ENCODE data around the gene GABRA1.

The GABRA1 gene

DNA sequence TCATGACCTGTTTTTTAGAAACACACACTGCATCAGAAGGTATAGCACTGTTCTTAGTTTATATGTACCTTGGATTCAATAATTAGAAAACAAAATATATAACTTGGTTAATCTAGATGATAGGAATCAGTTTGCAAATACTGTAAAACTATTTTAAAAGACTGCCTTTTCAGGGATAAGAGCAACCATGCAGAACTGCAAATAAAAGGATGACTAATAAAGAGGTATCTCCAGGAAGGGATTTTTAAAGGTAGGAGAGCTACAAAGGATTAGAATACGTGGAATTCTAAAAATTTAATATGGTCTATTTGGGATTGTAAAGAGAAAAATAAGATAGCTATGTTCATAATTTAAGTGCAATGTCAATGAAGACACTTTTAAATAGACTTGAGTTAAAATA, 9.4 kb downstream of the GABRA1 start:
- no peak for DNase-seq (ENCODE audit: low read depth)
- TF ChIP-seq CTCF (conservative IDR thresholded peaks at IDR 0.05; ENCODE audit: low read depth, low read length): no peak
- no peak overlapping the region for H3K4me3 ChIP-seq (ENCODE audit: low read length)

DNA sequence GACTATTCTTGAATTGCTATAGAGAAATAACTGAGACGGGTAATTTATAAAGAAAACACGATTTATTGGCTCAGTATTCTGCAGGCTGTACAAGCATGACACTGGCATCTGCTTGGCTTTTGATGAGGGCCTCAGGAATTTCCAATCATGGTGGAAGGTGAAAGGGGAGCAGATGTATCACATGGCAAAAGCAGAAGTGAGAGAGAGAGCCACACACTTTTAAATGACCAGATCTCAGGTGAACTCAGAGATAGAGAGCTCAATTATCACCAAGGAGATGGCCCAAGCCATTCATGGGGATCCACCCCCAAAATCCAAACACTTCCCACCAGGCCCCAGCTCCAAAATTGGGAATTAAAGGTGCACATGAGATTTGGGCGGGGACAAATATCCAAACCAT, 15.3 kb downstream of the GABRA1 start:
- no peak for TF ChIP-seq CTCF (conservative IDR thresholded peaks at IDR 0.05; ENCODE audit: low read depth, low read length)
- no peak for DNase-seq (ENCODE audit: low read depth)
- no peak overlapping the region for H3K4me3 ChIP-seq (ENCODE audit: low read length)

DNA sequence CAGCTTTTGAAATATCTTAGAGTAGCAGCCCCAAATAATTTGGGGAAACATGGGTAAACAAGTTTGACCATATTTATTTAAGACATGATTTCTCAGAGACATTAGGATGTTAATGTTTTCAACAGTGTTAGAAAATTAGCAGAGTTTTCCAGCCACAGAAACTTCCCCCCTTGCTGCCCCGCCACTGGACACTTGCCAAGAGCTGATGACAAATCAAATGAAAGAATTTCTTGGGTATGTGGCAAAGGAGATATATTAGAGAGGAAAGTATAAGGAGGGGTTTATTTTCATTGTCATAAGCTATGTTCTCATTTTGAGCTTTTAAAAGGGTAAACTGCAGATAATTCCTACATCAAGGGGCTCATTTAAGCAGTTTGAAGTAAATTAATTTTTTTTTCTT, 15.9 kb downstream of the GABRA1 start:
- no peak overlapping the region for H3K4me3 ChIP-seq (ENCODE audit: low read length)
- no peak for TF ChIP-seq CTCF (conservative IDR thresholded peaks at IDR 0.05; ENCODE audit: low read depth, low read length)
- no peak for DNase-seq (ENCODE audit: low read depth)

GRCh38 chr5:161865510-161865909, 17.6 kb downstream of the GABRA1 start:
- no peak overlapping the region for H3K4me3 ChIP-seq (ENCODE audit: low read length)
- TF ChIP-seq CTCF (conservative IDR thresholded peaks at IDR 0.05; ENCODE audit: low read depth, low read length): no peak
- no peak for DNase-seq (ENCODE audit: low read depth)

GRCh38 chr5:161889971-161890370, 42.1 kb downstream of the GABRA1 start:
- no peak for TF ChIP-seq CTCF (conservative IDR thresholded peaks at IDR 0.05; ENCODE audit: low read depth, low read length)
- no peak for DNase-seq (ENCODE audit: low read depth)
- H3K4me3 ChIP-seq (ENCODE audit: low read length): no peak overlapping the region

- DNase-seq (ENCODE audit: low read depth): no peak
- TF ChIP-seq CTCF (conservative IDR thresholded peaks at IDR 0.05; ENCODE audit: low read depth, low read length): no peak
- no peak overlapping the region for H3K4me3 ChIP-seq (ENCODE audit: low read length)
These were observed 47.6 kb downstream of the GABRA1 start for GRCh38 chr5:161895514-161895913.

DNA sequence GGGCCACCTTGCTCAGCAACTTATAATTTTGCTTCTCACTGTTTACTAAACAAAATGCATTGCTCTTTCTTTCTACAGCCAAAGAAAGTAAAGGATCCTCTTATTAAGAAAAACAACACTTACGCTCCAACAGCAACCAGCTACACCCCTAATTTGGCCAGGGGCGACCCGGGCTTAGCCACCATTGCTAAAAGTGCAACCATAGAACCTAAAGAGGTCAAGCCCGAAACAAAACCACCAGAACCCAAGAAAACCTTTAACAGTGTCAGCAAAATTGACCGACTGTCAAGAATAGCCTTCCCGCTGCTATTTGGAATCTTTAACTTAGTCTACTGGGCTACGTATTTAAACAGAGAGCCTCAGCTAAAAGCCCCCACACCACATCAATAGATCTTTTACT, 49.1 kb downstream of the GABRA1 start:
- no peak for TF ChIP-seq CTCF (conservative IDR thresholded peaks at IDR 0.05; ENCODE audit: low read depth, low read length)
- DNase-seq (ENCODE audit: low read depth): no peak
- no peak overlapping the region for H3K4me3 ChIP-seq (ENCODE audit: low read length)
